Activated CD4-positive, alpha-beta T cell treated with anti-CD3 and anti-CD28 coated beads, Interleukin-2, amount 50 U/mL, for 16 hours (primary cell): ENCODE results near the gene FBP2.
"Not testable (repeated sequence)": the region's sequence is repeated elsewhere in the genome, so short reads cannot be mapped to it uniquely, and the experiment has no call there.

ENCODE experiments used
- DNase-seq: peaks from one replicate; pipeline ENCODE4 v3.0.0-alpha.2; 2020

The FBP2 gene

DNA sequence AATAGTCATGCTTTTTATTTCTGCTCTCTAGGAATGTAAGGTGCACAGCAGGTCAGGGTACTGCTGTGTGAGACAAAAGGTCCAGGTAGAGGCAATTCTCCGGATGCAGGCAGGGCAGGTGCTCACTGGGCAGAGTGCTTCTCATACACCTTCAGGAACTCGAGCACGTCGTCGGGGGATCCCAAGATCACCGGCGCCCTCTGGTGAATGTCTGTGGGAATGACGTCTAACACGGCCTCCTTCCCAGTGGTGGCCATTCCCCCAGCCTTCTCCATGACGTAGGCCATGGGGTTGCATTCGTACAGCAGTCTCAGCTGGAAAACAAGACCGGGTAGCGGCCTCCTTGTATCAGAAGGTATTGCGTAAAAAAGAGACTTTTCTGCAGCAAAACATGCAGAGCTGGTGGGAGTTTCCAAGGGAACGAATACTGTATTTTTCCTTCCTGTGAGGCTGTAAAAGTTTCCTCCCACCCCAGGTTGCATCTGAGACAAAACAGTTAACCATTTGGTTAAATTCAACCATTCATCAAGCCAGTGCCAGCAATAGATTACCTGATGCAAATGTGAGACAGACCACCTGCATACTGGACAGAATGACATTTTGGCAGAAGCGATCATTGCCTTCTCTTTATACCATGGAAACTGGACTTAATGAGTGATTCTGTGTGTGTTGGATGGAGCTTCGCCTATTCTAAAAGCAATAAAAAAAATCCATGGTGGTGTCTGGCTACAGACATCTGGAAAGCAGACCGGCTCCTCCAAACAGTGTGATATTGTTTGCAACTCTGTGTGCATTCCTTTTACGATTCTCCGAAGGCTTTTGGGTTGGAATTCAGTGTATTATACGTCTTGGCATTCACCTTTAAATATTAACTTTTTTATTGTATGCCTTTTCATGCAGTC, 9.9 kb upstream of the FBP2 start:
- peak; percentile 63 for DNase-seq

DNA sequence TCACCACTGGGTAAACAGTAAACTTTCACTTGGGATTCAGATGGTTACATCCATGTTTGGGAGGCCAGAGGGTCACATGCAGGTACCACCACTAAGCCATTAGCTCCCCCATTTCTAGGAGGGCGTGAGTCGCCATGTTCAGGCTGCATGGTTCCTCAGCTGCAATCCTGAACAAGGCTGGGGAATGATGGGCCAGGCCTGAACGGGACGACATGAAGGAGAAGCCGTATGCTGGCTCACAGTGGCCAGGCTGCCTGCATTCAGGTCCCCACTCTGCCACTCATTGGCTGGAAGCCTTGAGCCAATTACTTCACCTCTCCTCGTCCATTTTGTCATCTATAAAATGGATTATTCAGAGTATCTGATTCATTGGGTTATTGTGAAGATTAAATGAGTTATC, 9.0 kb upstream of the FBP2 start:
- DNase-seq, result no peak

DNA sequence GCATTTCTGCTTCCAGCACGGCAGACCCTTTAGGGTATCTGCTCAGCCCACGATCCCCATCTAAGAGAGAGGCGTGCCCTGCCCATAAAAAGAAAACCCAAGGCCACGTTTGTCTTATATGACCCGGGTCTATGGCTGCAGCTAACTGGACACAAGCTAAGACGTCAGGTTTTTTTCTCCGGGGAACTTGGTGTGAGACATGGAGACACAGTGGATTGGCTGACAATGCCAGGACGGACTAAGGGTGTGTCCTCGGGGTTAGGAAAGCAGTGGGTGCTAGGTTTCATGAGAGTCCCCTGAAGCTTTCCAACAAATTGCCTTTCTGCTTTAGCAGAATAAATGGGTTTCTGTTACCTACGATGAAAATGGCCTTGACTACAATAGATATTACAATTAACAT, 7.1 kb upstream of the FBP2 start:
- no peak for DNase-seq

DNA sequence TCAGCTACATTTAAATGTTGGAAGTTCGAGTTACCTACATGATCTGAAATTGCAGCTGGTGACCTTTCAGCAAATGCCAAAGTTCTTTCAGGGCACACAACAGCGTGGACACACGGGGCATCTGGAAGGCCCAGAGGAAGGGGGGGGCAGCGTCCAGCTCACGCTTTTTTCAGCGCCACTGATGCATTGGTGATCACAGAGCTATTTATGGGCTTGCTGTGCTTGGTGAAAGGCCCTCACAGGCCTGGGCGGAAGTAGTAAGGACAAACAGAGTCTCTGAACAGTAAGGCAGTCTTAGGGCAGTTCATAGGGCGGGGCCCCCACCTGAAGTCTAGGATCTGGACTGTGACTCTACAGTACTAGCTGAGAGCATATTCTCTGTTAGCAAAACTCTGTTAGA, 6.6 kb upstream of the FBP2 start:
- DNase-seq, result no peak

DNA sequence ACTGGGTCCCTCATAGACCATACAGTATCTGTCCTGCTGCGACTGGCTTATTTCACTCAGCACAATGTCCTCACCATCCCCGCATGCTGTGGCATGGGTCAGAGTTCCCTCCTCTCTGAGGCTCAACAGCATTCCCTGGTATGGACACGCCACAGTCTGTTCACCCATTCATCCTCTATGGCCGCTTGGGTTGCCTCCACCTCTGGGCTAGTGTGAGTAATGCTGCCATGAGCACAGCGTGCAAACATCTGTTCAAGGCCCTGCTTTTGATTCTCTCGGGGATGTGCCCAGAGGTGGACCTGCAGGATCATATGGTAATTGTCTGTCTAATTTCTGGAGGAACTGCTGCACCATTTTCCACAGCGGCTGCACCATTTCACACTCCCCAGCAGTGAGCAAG, 5.5 kb upstream of the FBP2 start:
- no peak for DNase-seq

DNA sequence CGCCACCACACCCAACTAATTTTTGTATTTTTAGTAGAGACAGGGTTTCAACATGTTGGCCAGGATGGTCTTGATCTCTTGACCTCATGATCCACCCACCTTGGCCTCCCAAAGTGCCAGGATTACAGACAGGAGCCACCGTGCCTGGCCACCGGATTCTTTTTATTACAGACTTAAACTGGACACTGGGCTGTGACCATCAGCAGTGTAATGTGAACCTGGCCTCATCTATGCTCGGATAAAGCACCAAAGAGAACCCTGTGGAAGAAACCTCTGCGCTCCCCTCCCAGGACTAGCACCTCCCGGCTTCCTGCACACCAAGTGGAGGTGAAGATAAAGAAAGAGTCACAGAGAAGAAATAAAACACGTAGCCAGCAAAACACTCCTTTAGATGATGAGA, 941 bp downstream of the FBP2 start:
- not testable (repeated sequence) for DNase-seq

DNA sequence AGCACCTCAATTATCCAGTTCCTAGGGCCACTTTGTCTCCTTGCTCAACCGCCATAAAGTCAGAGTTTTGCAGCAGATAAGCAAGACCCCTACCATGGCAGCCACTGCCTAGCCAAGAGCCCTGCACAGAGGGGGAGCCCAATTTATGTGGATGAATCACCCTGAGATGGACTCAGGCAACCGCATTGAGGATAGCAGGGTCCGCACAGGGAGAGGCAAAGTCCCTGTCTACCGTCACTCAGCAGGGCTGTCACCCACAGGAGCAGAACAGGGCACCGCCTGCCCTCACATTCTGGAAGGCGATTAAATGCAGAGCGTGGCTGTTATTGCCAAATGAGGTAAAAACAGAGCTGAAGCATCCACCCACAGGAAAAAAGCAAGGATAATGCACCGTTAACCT, 1.7 kb downstream of the FBP2 start:
- DNase-seq, result no peak

DNA sequence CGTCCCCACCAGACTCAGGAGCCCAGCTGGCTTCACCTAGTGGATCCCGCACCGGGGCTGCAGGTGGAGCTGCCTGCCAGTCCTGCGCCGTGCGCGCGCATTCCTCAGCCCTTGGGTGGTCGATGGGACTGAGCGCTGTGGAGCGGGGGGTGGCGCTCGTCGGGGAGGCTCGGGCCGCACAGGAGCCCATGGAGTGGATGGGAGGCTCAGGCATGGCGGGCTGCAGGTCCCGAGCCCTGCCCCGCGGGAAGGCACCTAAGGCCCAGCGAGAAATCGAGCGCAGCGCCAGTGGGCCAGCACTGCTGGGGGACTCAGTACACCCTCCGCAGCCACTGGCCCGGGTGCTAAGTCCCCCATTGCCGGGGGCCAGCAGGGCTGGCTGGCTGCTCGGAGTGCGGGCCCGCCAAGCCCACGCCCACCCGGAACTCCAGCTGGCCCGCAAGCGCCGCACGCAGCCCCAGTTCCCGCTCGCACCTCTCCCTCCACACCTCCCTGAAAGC, 2.5 kb downstream of the FBP2 start:
- DNase-seq, result not testable (repeated sequence)

DNA sequence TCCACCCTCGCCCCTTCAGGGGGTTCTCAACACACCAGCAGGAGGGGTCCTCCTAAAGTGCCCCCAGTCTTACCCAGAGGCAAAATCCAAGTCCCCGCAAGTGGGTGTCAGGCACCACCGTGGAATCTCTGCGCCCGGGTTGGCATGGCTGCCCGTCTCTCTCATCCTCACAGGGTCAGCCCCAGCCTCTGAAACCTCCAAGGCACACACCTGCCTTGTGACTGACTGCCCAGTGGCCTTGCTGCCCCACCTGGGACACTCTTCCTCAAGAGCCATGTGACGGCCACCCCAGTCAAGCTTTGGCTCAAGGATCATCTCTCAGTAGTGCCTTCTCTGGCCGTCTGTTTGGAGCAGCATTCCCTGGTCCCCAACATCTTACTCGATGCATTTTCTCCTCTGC, 4.9 kb downstream of the FBP2 start:
- no peak for DNase-seq

DNA sequence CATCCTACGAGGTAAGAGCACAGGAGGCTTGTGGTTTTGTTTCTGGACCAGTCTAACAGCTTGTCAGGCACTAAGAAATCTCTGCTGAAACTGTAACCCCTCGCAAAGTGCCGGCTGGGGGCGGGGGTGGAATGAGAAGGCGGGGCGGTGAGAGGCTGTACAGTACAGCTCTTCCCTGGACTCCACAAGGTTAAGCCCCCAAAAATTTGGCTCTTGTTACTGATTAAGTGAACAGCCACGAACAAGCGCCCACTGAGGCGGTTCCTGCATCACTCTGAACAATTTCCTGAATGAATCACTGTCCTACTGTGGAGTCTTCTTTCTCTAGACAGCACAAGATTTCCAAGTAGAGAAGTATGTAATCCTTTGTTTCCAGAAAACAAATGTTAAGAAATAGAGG, 6.8 kb downstream of the FBP2 start:
- DNase-seq, result no peak

DNA sequence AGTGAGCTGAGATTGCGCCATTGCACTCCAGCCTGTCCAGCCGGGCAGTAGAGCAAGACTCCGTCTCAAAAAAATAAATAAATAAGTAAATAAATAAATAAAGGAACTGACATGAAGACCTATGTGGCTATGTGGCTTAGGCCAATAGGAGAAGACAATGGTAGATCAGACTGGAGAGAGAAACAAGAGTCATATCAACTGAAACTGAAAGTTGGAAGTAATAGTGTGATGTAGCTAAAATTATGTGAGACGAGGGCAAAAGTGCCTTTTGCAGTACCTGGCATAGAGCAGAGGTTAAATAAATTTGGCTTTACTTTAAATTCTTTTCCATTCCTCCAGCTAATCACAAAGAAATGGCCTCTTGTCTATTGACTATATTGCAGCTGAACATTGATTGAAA, 7.3 kb downstream of the FBP2 start:
- no peak for DNase-seq

DNA sequence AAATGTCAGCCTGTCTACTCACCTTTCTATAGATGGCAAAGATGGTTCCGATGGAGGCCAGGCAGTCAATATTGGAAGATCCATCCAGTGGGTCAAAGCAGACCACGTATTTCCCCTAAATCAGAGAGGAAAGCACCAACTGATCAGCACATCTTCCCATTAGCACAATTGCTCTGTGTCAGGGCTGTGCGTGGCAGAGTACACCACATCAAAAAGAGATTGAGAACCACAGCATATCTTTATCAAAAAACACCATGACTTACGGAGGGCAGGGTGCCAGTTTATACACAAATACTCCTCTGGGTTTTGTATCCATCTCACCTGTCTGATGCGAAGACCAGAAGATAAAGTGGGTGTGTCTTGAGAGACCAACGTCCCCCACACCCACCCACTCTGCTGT, 9.1 kb downstream of the FBP2 start:
- DNase-seq, result no peak

DNA sequence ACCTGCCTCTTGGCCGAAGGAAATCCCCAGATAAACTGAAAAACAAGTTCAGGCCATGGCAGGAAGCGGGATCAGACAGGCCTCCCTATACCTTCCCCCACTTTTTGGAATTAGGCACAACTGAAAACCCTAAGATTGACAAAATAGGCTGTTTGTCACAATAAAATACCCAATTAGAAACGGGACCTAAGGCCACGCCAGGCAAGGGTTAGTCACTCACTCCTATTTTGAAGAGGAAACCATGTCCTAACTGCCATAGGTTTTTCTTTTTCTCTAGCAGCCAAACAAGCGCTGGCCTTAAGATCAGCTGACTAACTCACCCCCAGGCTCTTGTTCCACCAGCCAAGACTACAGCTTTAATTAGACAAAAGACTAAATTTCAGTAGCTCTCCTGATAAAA, 11.9 kb downstream of the FBP2 start:
- no peak for DNase-seq

DNA sequence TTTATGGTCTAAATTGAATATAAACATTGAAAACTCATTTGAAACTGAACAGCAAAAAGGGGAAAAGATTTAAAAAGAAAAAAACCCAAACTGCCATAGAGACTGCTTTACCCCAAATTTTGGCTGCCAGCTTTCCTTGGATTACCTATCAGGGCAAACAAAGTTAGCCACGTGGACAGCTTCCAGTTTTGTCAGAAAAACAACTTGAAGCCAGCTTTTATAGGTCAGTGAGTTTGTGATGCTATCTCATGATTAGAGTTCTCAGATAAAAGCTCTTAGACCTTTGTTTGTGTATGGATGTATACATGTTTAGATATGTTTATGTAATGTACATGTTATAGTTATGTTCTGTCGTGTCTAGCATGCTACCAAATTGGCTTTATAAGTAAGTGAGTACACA, 16.1 kb downstream of the FBP2 start:
- no peak for DNase-seq

DNA sequence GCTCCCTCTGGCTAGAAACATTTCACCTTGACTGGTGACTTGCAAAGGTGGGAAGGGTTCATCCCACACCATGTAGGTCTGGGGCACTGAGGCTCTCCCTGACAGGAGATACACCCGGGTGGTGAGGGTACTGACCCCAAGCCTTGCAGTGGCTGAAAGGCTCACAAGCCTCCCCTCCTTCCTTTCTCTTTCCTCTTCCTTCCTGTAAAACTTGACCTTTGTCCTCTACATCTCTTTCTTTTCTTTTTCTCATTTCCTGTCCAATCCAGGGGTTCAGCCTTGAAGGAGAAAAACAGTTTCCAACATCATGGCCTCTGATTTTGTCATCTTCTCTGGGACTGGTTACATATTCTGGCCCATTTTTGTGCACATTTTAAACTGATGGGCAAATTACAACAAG, 16.6 kb downstream of the FBP2 start:
- DNase-seq, result no peak

DNA sequence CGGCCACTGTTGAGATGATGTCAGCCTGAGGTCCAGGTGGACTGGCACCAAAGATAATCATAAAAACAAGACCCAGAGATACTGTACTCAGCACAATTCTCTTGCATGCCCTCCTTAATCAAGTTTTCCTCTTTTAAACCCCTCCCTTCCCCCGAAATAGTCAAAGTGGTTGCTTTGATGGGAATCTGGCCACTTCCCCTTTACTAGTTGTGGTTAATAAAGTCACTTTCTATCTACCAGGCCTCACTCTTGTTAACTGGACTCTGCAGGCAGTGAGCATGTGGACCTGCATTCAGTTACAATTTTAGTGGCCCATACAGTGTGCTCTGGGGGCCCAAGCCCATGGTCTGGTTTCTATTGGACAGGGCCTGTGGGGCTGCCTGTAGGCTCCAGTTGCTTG, 17.5 kb downstream of the FBP2 start:
- no peak for DNase-seq

DNA sequence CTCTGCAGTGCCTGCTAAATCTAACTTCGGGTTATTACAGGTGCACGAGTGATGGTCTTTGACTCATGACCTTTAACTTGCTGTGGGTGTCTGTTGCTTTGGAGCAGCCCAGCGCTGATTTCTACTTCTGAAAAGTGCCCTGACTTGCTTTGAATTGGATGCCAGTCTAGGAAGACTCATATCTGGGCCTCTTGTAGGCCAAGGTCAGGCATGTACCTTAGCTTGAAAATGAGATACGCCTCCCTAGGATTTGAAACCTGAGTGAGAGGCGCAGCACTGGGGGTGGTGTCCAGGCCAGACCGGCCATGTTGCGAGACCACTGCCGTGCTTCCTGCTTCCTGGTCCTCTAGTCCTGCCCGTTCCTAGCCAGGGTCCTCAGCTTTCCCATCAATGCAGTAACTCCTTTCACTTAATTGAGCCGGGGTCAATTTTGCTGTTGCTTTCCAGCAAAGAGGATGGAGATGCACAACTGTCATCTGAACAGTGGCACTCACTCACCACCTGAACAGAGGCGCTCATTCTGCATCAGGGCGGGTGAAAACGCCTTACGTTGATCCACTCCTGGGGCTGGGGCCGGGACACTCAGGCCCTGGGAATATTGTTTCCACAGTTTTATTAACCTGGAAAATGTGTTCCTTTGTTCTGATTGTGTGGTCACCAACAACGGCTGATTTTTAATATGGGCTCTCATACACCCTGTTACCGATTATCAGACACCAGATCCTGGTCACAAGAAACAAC, 24.5 kb downstream of the FBP2 start:
- no peak for DNase-seq

DNA sequence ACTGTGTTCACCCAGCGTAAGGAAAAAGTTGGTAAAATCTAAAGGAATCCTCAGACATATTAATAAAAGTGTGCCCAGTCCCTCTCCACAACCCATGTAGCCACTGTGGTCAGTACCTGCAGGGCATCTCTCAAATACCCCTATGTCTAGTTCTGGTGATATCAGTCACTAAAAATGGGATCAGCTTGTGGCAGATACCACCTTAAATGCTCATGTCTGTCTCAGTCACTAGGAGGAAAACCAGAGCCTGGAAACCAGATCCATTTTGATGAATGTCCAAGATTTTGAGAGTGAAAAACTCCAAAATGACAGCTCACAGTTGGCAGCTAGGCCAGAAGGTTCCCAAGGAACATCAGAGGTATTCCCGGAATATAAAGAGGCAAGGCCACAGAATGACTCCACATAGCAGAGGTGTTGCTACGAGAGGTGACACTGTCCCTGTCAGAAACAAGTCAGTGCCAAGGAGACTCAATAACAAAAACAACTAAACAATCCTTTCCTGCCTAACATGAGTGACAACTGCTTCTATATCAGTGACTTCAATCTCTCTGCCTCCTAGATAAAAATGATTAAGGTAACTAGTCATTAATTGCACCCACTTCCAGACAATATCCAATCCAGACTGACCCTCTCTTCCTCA, 25.3 kb downstream of the FBP2 start:
- no peak for DNase-seq

DNA sequence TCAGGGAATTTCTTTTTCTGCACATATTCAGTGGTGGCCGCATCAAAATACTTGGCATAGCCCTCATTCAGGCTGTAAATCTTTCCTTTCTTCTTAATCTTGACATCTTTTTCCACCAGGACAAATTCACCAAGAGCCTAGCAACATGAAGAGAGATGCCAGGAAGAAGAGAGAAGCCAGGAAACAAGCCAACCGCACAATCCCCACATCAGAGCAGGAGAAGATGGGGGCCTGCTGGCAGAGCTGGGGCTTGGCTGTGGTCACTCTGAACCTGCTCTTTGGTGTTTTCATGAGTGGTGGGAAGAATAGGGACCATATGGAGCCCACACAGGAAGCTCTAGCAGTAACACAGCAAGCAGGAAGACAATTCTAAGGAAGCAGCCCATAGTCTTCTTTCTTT, 26.4 kb downstream of the FBP2 start:
- no peak for DNase-seq

DNA sequence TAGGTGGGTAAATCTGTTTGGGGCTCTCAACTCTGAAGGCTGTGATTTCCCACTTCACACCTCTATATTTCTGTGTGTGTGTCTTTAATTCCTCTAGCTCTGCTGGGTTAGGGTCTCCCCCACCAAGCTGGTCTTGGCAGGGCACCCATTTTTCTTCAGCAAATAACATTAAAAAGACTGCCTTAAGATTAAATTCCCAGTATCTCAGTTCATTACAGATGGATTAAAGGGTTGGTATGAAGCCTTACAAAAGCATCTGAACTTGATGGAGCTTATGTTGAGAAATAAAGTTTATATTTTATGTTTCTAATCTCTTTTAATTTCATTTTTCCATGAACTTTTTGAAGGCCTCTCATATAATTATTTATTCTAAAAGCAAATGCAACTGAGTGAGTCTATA, 27.1 kb downstream of the FBP2 start:
- DNase-seq, result no peak

DNA sequence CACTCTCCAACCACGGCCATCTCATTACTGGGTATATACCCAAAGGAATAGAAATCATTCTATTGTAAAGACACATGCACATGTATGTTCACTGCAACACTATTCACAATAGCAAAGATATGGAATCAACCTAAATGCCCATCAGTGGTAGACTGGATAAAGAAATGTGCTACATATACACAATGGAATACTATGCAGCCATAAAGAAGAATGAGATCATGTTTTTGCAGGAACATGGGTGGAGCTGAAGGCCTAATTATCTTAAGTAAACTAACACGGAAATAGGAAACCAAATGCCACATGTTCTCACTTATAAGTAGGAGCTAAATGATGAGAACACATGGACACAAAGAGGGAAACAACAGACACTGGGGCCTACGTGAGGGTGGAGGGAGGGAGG, 29.3 kb downstream of the FBP2 start:
- not testable (repeated sequence) for DNase-seq

DNA sequence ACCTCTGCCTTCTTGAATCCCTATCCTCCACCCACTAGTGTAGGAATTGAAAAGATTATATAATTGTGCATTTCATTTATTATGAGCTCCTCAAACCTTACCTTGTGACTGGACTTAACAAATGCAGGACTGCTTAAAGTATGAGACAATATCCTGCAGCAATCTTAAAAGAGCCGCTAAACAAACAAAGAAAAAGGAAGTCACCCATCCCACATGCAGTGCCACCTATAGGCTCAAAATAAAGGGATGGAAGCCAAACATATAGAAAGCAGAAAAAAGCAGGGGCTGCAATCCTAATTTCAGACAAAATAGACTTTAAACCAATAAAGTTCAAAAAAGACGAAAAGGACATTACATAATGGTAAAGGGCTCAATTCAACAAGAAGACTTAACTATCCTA, 30.1 kb downstream of the FBP2 start:
- no peak for DNase-seq

DNA sequence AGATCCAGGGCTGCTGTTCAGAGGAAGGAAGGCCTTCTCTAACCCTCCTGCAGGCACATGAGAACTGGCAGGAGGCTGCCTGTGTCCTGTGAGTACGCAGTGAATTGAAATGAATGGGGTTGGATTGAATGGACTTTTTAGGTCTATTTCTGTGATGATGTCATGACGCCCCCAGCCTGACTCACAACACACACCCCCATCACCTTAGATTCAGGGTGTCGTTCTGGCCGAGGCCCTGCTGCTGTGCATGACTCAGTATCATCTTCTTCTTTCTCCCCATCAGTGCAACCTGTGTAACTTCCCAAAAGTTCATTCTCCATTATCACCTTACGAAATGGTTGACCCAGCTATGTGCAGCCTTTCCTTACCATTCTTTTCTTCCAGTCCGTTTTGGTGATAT, 33.4 kb downstream of the FBP2 start:
- no peak for DNase-seq

DNA sequence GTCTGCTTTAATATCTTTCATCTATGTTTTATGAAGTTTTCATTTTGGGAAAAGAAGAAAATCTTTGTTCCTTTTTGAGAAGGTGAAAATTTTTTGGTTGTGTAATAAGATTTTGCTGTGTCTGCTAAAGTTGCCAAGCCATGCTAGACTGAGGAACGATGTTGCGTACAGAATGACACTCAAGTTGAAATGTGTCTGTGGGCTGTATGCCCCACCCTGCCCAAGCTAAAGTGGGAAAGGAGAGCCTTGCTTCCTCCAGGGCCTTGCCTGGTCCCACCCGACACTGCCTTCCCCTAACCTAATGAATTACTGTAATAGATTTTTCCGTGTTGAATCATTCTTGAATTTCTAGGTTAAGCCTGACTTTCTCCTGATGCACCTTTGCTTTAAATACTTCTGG, 36.2 kb downstream of the FBP2 start:
- DNase-seq, result no peak
